HEK293 (cell line): ENCODE measurements around the gene PFN3.
A peak's percentile ranks its signal among the peaks of the same experiment; 100 is the strongest.

Source experiments
- CTCF ChIA-PET: fragments of 350-600 bp; formaldehyde crosslinking; extraction: SDS; loops from one replicate; lab custom pipeline; 2021; ENCODE audit warnings: antibody characterized with exemption; lab: Yijun Ruan, JAX
- POLR2A ChIA-PET: fragments of 300-600 bp; formaldehyde crosslinking; extraction: SDS; loops from one replicate; lab custom pipeline; 2020; ENCODE audit warnings: antibody characterized with exemption, inconsistent platforms; lab: Yijun Ruan, JAX
- H3K27ac ChIP-seq: fragments of 200-500 bp; sonication (Bioruptor generic); 2 replicates; pipeline ENCODE4 v1.5.1; 2014; ENCODE audit warnings: low read depth, low read length, control low read depth, inconsistent platforms; ENCODE audit errors: extremely low read depth
- H3K36me3 ChIP-seq, 2 experiments: fragments of 200-500 bp in 1 of 2; sonication (Bioruptor generic) in 1 of 2; 1 replicate in 1 of 2; 2 replicates in 1 of 2; pipeline ENCODE4 v1.5.1; 2014 to 2017; ENCODE audit warnings: inconsistent platforms in 2 of 2, low read length in 2 of 2; ENCODE audit not compliant: control insufficient read depth in 2 of 2, insufficient read depth in 1 of 2
- H3K4me1 ChIP-seq: fragments of 200-500 bp; sonication (Bioruptor generic); 2 replicates; pipeline ENCODE4 v1.5.1; 2014; ENCODE audit warnings: mild to moderate bottlenecking, low read length, inconsistent platforms; ENCODE audit not compliant: control insufficient read depth, insufficient read depth
- H3K4me3 ChIP-seq: 2 replicates; pipeline ENCODE4 v1.5.1; 2011; ENCODE audit warnings: low read depth, mild to moderate bottlenecking, control low read depth, low read length, moderate library complexity
- H3K9me3 ChIP-seq: fragments of 200-500 bp; sonication (Bioruptor generic); 2 replicates; pipeline ENCODE4 v1.5.1; 2014; ENCODE audit warnings: low read depth, low read length, inconsistent platforms; ENCODE audit not compliant: control insufficient read depth, insufficient read depth
- ATF2 ChIP-seq: fragments of 450-650 bp; formaldehyde crosslinking; IDR thresholded peaks from 2 replicates; pipeline ENCODE4 v1.5.1; 2016; ENCODE audit warnings: missing biosample characterization, missing genetic modification characterization, low read depth
- ZBTB8A ChIP-seq: fragments of 450-650 bp; formaldehyde crosslinking; IDR thresholded peaks from 2 replicates; pipeline ENCODE4 v1.5.1; 2016; ENCODE audit warnings: missing biosample characterization, missing genetic modification characterization
- ZNF10 ChIP-seq: fragments of 450-650 bp; formaldehyde crosslinking; IDR thresholded peaks from 2 replicates; pipeline ENCODE4 v1.5.1; 2017; ENCODE audit warnings: missing biosample characterization, missing genetic modification characterization
- ZNF140 ChIP-seq: fragments of 450-650 bp; formaldehyde crosslinking; IDR thresholded peaks from 2 replicates; pipeline ENCODE4 v1.5.1; 2016; ENCODE audit warnings: missing biosample characterization, missing genetic modification characterization
- ZNF335 ChIP-seq: fragments of 450-650 bp; formaldehyde crosslinking; conservative IDR thresholded peaks from 2 replicates; pipeline ENCODE4 v1.5.1; 2016; ENCODE audit warnings: missing biosample characterization, missing genetic modification characterization
- ZNF398 ChIP-seq: fragments of 450-650 bp; formaldehyde crosslinking; IDR thresholded peaks from 2 replicates; pipeline ENCODE4 v1.5.1; 2017; ENCODE audit warnings: missing biosample characterization, missing genetic modification characterization
- ZNF555 ChIP-seq: fragments of 450-650 bp; formaldehyde crosslinking; conservative IDR thresholded peaks from 2 replicates; pipeline ENCODE4 v1.5.1; 2017; ENCODE audit warnings: missing biosample characterization, mild to moderate bottlenecking, missing genetic modification characterization, inconsistent platforms
- ZNF560 ChIP-seq: fragments of 450-650 bp; formaldehyde crosslinking; IDR thresholded peaks from 2 replicates; pipeline ENCODE4 v1.5.1; 2017; ENCODE audit warnings: missing biosample characterization, missing genetic modification characterization, borderline replicate concordance
- ZNF571 ChIP-seq: fragments of 450-650 bp; formaldehyde crosslinking; IDR thresholded peaks from 2 replicates; pipeline ENCODE4 v1.5.0; 2017; ENCODE audit warnings: missing biosample characterization, missing genetic modification characterization
- ZNF624 ChIP-seq: fragments of 450-650 bp; formaldehyde crosslinking; IDR thresholded peaks from 2 replicates; pipeline ENCODE4 v1.5.1; 2017; ENCODE audit warnings: missing biosample characterization, missing genetic modification characterization
- ZNF639 ChIP-seq: fragments of 450-650 bp; formaldehyde crosslinking; IDR thresholded peaks from 2 replicates; pipeline ENCODE4 v1.5.1; 2016; ENCODE audit warnings: missing biosample characterization, missing genetic modification characterization
- ZNF658 ChIP-seq: fragments of 450-650 bp; formaldehyde crosslinking; IDR thresholded peaks from 2 replicates; pipeline ENCODE4; 2016; ENCODE audit warnings: missing biosample characterization, missing genetic modification characterization
- ZNF660 ChIP-seq: fragments of 450-650 bp; IDR thresholded peaks from 2 replicates; pipeline ENCODE4 v1.5.1; 2018; ENCODE audit warnings: missing biosample characterization, mild to moderate bottlenecking, missing genetic modification characterization
- ZXDB ChIP-seq: fragments of 450-650 bp; formaldehyde crosslinking; IDR thresholded peaks from 2 replicates; pipeline ENCODE4 v1.5.1; 2016; ENCODE audit warnings: missing biosample characterization, missing genetic modification characterization

Gene PFN3

GRCh38 chr5:177425196-177425800 lies 24.8 kb upstream of the PFN3 start:
- H3K36me3 ChIP-seq = peaks cover 0 to 19% of the 10 kb centered on the region in 2 experiments; a peak in 1 of 3 replicates
- CTCF ChIA-PET = interaction anchor here (1.0 to 5.2 kb wide), 5 partner anchors 22 to 55 kb away, joined by 3 to 40 read pairs (median 5); no protein-coding TSS in a partner anchor
- TF ChIP-seq ZXDB (tag by site-specific recombination) (no peak), ZNF398 (tag by site-specific recombination) (peak; percentile 6; the same call in 1 of the 2 replicates)

GRCh38 chr5:177423671-177424070 lies 23.2 kb upstream of the PFN3 start:
- CTCF ChIA-PET = interaction anchor here (0.7 to 5.2 kb wide), 3 partner anchors 20 to 75 kb away, joined by 4 to 40 read pairs (median 4); no protein-coding TSS in a partner anchor
- Histone ChIP-seq H3K4me3 (no peak overlapping the region), H3K36me3 (peaks cover 0 to 10% of the 10 kb centered on the region in 2 experiments; a peak in 1 of 3 replicates), H3K9me3 (no peaks in the 10 kb centered on the region), H3K27ac (no peak overlapping the region), H3K4me1 (no peaks in the 10 kb centered on the region)
- POLR2A ChIA-PET = no interaction called here
- no peak for TF ChIP-seq ZNF639 (tag by site-specific recombination)
- no peak for TF ChIP-seq ZNF140 (tag by site-specific recombination)
- no peak for TF ChIP-seq ATF2 (tag by site-specific recombination)
- TF ChIP-seq ZNF335 (tag by site-specific recombination) = no peak
- TF ChIP-seq ZNF560 = no peak
- TF ChIP-seq ZNF398 (tag by site-specific recombination) = no peak
- no peak for TF ChIP-seq ZNF658 (tag by site-specific recombination)
- no peak for TF ChIP-seq ZNF555
- TF ChIP-seq ZNF624 (tag by site-specific recombination) = no peak
- no peak for TF ChIP-seq ZNF660 (tag by site-specific recombination)
- TF ChIP-seq ZNF571 (tag by site-specific recombination) = no peak
- TF ChIP-seq ZNF10 (tag by site-specific recombination) = no peak
- no peak for TF ChIP-seq ZBTB8A (tag by site-specific recombination)

More at GRCh38 chr5:177425196-177425800, 24.8 kb upstream of the PFN3 start:
- Histone ChIP-seq H3K4me1 (no peaks in the 10 kb centered on the region), H3K27ac (0 out of 2 replicates have a peak overlapping the region, but pooled peaks have one; percentile 62), H3K9me3 (no peaks in the 10 kb centered on the region), H3K4me3 (peak overlapping the region; percentile 68)
- POLR2A ChIA-PET = interaction anchor here (0.9 to 2.3 kb wide), 6 partner anchors 14 to 70 kb away, joined by 4 to 19 read pairs (median 7); no protein-coding TSS in a partner anchor
